A673 (cell line): ENCODE results near the gene FEN1. TPM values are rescaled to one million over a fixed set of nuclear protein-coding genes. Genes with fewer than 3 reads are reported as not detected.

Experiments
- BruUV-seq: library from RNA; stranded (reverse); fragments of 400-500 nt; replicated peaks from 2 replicates; lab custom pipeline; 2021; lab: Mats Ljungman, UMichigan
- CTCF ChIA-PET: fragments of 300-600 bp; sonication (Branson Sonifier 250); formaldehyde crosslinking; loops from one replicate; lab custom pipeline; 2022; ENCODE audit warnings: antibody characterized with exemption; lab: Charles Lee
- POLR2A ChIA-PET: fragments of 300-600 bp; sonication (Branson Sonifier 250); formaldehyde crosslinking; loops from one replicate; lab custom pipeline; 2022; ENCODE audit warnings: antibody characterized with exemption; ENCODE audit not compliant: low non-redundant PET; lab: Charles Lee
- DNase-seq: peaks from one replicate; pipeline ENCODE4 v3.0.0-alpha.2; 2015; ENCODE audit warnings: low spot score
- H3K27ac ChIP-seq: fragments of 200-600 bp; sonication (generic); 2 replicates; pipeline ENCODE4 v1.5.1; 2016; ENCODE audit warnings: mixed run types, low read depth, mild to moderate bottlenecking, mixed read lengths, antibody characterized with exemption, low read length; ENCODE audit not compliant: poor library complexity, severe bottlenecking
- H3K27me3 ChIP-seq: fragments of 200-600 bp; sonication (generic); replicated peaks from 2 replicates; pipeline ENCODE4 v1.6.1; 2017; ENCODE audit warnings: mixed run types, low read depth, mild to moderate bottlenecking, mixed read lengths, antibody characterized with exemption, low read length; ENCODE audit not compliant: insufficient read depth, poor library complexity
- H3K36me3 ChIP-seq: fragments of 200-600 bp; sonication (generic); 2 replicates; pipeline ENCODE4 v1.6.1; 2016; ENCODE audit warnings: mixed run types, mild to moderate bottlenecking, mixed read lengths, antibody characterized with exemption, low read length; ENCODE audit not compliant: insufficient read depth, poor library complexity, severe bottlenecking
- H3K4me1 ChIP-seq: fragments of 200-600 bp; sonication (generic); 2 replicates; pipeline ENCODE4 v1.6.1; 2017; ENCODE audit warnings: mixed run types, mild to moderate bottlenecking, mixed read lengths, antibody characterized with exemption, low read length; ENCODE audit not compliant: insufficient read depth, poor library complexity, severe bottlenecking
- H3K4me3 ChIP-seq: fragments of 200-600 bp; sonication (generic); 2 replicates; pipeline ENCODE4 v1.5.1; 2016; ENCODE audit warnings: low read depth, mixed run types, mild to moderate bottlenecking, mixed read lengths, low read length; ENCODE audit not compliant: poor library complexity, severe bottlenecking
- H3K9me3 ChIP-seq: fragments of 200-600 bp; sonication (generic); 2 replicates; pipeline ENCODE4 v1.6.1; 2016; ENCODE audit warnings: mixed run types, low read depth, mild to moderate bottlenecking, mixed read lengths, antibody characterized with exemption, low read length; ENCODE audit not compliant: poor library complexity, severe bottlenecking
- EZH2 ChIP-seq: fragments of 200-600 bp; sonication (generic); IDR thresholded peaks from 2 replicates; pipeline ENCODE4 v1.6.1; 2017; ENCODE audit warnings: borderline replicate concordance, low read depth, mild to moderate bottlenecking, mixed read lengths, antibody characterized with exemption, low read length; ENCODE audit not compliant: poor library complexity, severe bottlenecking
- intact Hi-C: fragments of 100-400 bp; cut with micrococcal nuclease; formaldehyde crosslinking; loops from one replicate; pipeline ENCODE4 v1.10.0; 2022; ENCODE audit not compliant: unreplicated experiment
- total RNA-seq: library from RNA; stranded (reverse); gene quantifications from 2 replicates; pipeline ENCODE4 v1.2.3, GENCODE V29; 2021
- TF ChIP-seq, protein P1 (sequence below): fragments of 300-800, 200-600 bp; sonication (generic); conservative IDR thresholded peaks from 2 replicates; pipeline ENCODE4 v1.5.1; 2017; ENCODE audit warnings: low read depth, mild to moderate bottlenecking, antibody characterized with exemption, low read length, moderate library complexity, mixed read lengths

The FEN1 gene
- total RNA-seq, 1 experiment from 2014 or later: 152 TPM

DNA sequence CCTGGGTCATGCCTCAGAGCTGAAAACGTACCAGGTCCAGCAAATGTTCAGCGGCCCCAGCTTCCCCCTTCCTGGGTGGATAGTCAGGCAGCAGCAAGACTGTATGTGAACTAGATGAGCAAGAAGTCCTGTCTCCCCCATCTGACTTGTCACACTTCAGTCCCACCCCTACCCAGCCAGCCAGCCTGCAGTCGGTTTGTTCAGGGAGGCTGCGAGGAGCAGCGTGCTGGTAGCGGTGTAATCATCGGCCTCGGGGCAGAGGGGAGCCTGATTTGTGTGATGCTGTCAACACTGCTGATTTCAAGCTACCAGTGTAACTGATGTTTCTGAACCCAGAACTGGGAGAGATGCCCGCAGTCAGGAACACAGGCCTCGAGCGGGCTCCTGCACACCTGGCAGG lies 9.9 kb upstream of the FEN1 start:
- no peaks in the 10 kb centered on the region for H3K9me3 ChIP-seq
- intact Hi-C loops: no loop called here
- ChIA-PET POLR2A (no interaction called here), CTCF (no interaction called here)
- H3K27me3 ChIP-seq: no peaks in the 10 kb centered on the region
- DNase-seq: no peak
- peaks cover 34% of the 10 kb centered on the region for H3K36me3 ChIP-seq
- no peaks in the 10 kb centered on the region for H3K4me1 ChIP-seq
- no TSS peak for BruUV-seq
- TF ChIP-seq EZH2: no peak
- TF ChIP-seq, protein P1, sequence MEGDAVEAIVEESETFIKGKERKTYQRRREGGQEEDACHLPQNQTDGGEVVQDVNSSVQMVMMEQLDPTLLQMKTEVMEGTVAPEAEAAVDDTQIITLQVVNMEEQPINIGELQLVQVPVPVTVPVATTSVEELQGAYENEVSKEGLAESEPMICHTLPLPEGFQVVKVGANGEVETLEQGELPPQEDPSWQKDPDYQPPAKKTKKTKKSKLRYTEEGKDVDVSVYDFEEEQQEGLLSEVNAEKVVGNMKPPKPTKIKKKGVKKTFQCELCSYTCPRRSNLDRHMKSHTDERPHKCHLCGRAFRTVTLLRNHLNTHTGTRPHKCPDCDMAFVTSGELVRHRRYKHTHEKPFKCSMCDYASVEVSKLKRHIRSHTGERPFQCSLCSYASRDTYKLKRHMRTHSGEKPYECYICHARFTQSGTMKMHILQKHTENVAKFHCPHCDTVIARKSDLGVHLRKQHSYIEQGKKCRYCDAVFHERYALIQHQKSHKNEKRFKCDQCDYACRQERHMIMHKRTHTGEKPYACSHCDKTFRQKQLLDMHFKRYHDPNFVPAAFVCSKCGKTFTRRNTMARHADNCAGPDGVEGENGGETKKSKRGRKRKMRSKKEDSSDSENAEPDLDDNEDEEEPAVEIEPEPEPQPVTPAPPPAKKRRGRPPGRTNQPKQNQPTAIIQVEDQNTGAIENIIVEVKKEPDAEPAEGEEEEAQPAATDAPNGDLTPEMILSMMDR: no peak
- no peak overlapping the region for H3K4me3 ChIP-seq
- H3K27ac ChIP-seq: no peak overlapping the region

DNA sequence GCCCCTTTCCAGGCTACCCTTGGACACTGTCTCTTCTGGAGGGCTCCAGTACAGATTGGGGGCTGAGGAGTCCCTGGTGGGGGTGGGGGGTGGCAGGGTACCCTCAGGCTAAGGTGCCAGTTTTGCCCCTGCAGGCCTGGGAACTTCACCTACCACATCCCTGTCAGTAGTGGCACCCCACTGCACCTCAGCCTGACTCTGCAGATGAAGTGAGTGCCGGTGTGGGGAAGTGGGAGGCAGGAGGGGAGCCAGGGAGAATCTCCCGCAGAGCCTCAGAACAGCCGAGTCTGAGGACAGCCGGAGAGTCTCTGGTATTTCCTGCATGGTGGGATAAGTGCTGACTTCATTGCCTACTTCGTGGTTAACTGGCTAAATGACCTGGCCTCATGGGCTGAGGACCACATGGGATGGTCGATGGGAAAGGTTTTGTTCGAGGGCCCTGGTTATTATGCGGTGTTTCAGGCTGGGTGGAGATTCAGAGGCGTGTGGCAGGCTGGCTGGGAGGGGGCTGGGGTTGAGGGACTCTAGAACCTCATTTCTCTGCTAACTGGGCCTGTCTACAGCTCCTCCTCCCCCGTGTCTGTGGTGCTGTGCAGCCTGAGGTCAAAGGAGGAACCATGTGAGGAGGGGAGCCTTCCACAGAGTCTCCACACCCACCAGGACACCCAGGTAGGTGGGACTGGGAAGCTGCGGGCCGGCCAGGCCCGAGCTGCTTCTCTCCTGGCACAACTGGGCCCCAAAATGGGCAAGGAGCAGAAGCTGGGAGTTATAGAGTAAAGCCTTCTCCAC lies 8.8 kb upstream of the FEN1 start:
- no peak for TF ChIP-seq EZH2
- TF ChIP-seq, protein P1: no peak
- POLR2A ChIA-PET: no interaction called here
- CTCF ChIA-PET: no interaction called here
- H3K27me3 ChIP-seq: no peaks in the 10 kb centered on the region
- H3K9me3 ChIP-seq: no peaks in the 10 kb centered on the region
- intact Hi-C loops: no loop called here
- DNase-seq: no peak
- peaks cover 44% of the 10 kb centered on the region for H3K36me3 ChIP-seq
- no peak overlapping the region for H3K4me3 ChIP-seq
- BruUV-seq: no TSS peak
- H3K27ac ChIP-seq: no peak overlapping the region
- H3K4me1 ChIP-seq: no peaks in the 10 kb centered on the region

DNA sequence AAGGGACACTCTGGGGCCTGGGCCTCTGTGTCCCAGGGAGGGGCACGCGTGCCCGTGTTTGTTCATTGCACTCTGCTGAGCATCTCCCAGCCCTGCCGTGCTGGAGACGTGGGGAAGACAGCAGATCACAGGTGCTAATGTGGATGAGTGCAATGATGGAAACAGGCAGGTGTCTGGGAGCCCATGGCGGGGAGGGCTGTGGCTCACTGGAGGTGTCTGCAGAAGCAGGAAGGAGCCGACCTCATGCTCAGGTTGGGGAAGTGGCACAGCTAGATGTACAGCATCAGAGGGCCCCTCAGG lies 8.3 kb upstream of the FEN1 start:
- Histone ChIP-seq H3K4me1 (no peaks in the 10 kb centered on the region), H3K4me3 (no peak overlapping the region), H3K27ac (no peak overlapping the region), H3K27me3 (no peaks in the 10 kb centered on the region), H3K9me3 (no peaks in the 10 kb centered on the region), H3K36me3 (peaks cover 50% of the 10 kb centered on the region)
- intact Hi-C loops: no loop called here
- no TSS peak for BruUV-seq
- POLR2A ChIA-PET: no interaction called here
- TF ChIP-seq, protein P1: no peak
- no peak for TF ChIP-seq EZH2
- CTCF ChIA-PET: no interaction called here
- no peak for DNase-seq
